Ecto neural progenitor cell (in vitro differentiated cells): ENCODE results near the gene OSBP2.
"Not testable (repeated sequence)": the region's sequence is repeated elsewhere in the genome, so short reads cannot be mapped to it uniquely, and the experiment has no call there.

Experiments
- DNase-seq: peaks from one replicate; pipeline ENCODE4 v3.0.0-alpha.2; 2018; ENCODE audit warnings: low spot score

Gene OSBP2

DNA sequence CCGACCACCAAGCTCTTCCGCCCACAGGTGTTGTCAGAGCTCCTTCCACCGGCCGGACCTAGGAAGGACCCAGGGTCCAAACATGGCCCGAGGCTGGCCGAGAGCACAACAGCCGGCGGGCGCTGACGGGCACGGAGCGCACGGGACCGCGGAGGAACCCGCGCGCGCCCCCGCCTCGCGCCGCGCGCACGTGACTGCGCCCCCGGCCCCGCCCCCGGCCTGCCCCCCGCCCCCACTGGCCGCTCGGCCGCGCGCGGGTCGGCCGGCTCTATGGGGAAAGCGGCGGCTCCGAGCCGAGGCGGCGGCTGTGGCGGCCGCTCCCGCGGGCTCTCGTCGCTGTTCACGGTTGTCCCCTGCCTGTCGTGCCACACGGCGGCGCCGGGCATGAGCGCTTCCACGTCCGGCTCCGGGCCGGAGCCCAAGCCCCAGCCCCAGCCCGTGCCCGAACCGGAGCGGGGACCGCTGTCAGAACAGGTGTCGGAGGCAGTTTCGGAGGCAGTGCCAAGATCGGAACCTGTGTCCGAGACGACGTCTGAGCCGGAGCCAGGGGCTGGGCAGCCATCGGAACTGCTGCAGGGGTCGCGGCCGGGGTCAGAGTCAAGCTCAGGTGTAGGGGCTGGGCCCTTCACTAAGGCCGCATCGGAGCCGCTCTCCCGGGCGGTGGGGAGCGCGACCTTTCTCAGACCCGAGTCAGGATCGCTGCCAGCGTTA lies at the start of gene OSBP2:
TSS of gene OSBP2 (plus strand) at position 235 of the 711 bp plus-strand sequence. CDS start at position 271, 36 bp downstream.
- DNase-seq = peak; percentile 73

DNA sequence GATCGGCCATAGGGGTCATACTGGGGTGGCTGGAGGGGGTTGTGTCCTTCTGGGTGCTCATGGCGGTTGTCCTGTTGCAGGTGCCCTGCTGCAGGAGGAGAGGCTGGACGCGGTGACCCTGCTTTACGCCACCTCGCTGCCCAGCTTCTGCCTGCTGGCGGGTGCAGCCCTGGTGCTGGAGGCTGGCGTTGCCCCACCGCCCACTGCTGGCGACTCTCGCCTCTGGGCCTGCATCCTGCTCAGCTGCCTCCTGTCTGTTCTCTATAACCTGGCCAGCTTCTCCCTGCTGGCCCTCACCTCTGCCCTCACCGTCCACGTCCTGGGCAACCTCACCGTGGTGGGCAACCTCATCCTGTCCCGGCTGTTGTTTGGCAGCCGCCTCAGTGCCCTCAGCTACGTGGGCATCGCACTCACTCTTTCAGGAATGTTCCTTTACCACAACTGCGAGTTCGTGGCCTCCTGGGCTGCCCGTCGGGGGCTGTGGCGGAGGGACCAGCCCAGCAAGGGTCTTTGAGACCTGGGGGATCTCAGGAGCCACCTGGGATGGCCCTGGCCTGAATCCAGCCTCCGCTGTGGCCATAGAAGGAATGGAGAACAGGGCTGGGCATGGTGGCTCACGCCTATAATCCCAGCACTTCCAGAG lies 48.0 kb upstream of the OSBP2 start:
- no peak for DNase-seq

DNA sequence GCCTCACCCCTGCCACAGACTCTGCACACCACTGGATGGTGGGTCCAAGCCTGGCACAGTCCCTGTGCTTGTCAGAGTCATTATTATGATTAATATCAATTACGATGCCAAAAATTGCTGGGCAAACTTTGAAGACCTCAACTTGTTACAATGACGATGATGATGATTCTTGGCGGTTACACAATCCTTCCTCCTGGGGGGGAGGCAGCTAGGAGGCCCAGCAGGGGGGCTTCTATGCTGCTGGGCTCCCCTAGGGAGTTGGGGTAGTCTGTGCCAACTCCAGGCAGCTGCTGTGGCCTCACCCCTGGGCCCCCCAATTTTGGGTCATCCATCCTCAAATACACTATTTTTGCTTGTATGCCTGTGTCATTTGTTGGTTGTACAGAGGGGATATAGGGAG lies 47.1 kb upstream of the OSBP2 start:
- DNase-seq = no peak

- no peak for DNase-seq
Observed at GRCh38 chr22:30648825-30649224, 45.8 kb upstream of the OSBP2 start.

DNA sequence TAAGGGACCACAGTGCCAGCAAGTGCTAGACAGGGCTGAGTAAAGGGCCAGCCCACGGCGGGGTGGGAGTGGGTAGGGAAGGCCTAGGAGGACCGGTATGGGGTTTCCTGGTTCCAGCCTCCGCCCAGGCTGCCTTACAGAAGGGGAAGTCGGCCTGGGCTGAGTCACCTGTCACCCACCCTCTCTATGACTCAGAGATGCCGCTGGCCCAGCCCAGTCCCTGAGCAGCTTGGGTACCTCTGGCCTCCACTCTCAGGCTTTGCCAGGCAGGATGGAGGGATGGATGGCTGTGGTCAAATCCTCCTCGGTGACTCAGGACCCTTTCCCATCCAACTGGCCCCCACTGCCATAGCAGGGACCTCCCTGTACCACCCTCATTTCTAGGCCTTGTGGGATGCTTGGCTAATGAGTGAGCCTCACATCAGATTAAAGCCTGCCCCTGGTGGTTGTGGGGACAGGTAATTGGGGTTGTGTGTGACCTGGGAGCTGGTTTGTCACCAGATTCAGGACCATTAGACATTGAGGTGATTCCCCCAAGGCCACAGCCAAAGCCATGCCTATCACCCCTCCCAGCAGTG lies 45.2 kb upstream of the OSBP2 start:
- DNase-seq = no peak

GRCh38 chr22:30650508-30651116 lies 44.1 kb upstream of the OSBP2 start:
- no peak for DNase-seq

- no peak for DNase-seq
Observed at GRCh38 chr22:30652852-30653251, 41.8 kb upstream of the OSBP2 start.

DNA sequence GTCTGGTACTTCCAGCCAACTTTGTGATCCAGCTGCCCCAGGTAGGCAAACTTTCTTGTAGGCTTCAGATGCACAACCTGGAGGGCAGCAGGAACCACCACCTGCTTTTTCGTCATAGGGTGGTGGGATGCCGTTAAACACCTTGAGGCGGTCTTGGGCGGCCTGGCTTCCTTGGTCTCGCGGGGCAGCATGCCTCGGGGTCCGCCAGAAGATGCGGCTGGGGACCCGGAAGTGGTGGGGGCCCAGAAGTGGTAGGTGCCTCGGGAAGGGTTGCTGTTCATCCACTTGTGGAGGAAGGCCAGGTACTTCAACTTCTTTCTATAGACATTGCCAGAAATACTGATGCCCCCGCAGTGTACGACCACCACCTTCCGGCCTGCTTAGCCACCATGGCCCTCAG lies 40.3 kb upstream of the OSBP2 start:
- peak; percentile 32 for DNase-seq

DNA sequence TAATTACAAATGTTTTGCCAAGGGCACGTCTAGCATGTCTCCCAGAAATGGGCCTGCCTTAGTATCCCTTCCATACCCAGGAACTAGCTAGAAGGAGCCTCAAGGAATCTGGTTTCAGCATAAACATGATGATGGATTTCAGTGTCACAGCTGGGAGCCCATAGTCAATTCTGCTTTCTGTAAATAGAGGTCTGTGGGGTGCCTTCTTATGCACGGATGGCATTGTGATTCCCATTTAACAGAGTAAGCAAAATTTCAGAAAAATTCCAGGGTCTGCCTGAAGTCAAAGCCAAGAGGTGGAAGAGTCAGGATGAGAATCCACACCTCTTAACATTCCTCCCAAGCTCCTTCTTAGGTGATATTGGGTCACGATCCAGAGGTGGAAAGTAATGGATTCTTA lies 39.1 kb upstream of the OSBP2 start:
- DNase-seq = no peak

GRCh38 chr22:30662040-30662439 lies 32.6 kb upstream of the OSBP2 start:
- DNase-seq = no peak

GRCh38 chr22:30664798-30665197 lies 29.9 kb upstream of the OSBP2 start:
- DNase-seq = no peak

DNA sequence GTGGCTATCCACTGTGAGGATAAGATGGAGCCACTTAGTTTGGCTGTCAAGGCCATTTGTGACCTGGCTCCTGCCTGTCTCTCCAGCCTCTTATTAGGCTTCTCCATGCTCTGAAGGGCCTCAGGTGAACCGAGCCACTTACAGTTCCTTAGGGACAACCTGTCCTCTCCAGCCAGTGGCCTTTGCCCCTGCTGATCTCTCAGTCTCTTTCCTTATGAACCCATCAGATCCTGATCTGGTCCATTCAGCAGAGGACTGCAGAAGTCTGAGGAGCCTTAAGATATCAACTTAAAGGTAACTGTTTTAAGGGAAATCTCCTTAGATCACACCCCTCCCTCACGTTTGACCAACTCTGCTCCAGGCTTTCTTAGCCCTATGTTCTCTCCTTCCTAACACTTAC lies 29.4 kb upstream of the OSBP2 start:
- no peak for DNase-seq

DNA sequence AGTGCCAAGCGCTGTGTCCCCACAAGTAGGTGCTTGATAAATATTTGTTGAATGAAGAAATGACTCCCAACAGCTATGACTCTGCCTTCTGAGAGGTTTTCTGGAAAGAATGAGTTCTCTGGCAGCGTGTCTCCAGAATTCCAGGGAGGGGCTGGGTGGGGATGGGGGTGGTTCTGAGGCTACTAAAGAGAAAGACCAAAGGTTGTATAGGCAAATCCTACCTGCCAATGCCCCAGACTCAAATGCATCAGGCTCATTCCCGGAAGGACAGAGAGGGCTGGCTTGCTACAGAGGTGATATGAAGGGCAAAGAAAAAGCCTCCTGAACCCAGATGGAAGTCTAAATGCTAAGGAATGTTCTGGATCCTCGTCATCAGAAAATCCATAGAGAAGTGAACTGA lies 28.9 kb upstream of the OSBP2 start:
- DNase-seq = no peak

- DNase-seq = no peak
Observed at GRCh38 chr22:30667107-30667493, 27.6 kb upstream of the OSBP2 start.

DNA sequence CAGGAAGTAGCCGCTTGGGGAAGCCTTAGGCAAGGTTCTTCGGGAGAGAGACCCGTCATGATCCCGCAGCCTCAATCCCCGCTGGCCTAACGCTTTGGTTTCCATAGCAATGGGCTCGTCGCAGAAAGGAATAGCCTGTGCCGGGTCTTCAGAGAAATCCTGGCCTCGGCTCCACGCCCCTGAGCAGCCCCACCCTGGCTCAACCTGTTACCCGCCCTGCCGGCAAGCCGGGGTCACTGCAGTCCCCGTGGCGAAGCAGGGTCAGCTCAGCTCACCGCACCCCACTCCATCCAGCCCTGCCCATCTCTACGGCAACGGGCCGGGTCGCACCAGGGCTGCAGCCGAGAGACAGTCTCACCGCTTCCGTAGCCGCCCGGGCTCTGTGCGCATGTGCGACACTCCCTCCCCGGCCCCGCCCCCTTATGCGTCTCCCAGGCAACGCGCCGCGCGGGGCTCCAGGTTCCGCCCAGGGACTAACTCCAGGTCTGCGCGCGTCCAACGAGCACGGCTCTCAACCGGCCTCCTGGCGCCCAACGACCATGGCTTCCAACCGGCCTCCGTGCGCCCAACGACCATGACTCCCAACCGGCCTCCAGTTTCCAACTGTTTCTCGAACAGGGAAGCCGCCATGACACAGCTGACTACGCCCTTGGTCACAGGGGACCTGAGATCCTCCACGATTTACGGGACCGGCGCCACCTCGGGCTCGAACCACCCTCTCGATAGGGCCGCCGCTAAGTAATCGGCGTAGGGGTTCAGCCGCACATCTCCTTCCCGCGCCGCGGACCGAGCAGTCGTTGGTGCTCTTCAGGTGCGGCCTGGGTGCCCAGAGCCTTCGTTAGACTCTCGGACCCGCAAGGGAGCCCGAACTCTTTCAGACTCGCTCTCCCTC lies 26.9 kb upstream of the OSBP2 start, which contains the start of gene DUSP18:
TSS of gene DUSP18 (minus strand) at position 382 of the 892 bp plus-strand sequence. CDS start 3,872 bp downstream, outside the sequence.
- DNase-seq = peak; percentile 99

GRCh38 chr22:30668386-30668710 lies 26.3 kb upstream of the OSBP2 start:
- no peak for DNase-seq

GRCh38 chr22:30671071-30671470 lies 23.6 kb upstream of the OSBP2 start:
- DNase-seq = no peak

DNA sequence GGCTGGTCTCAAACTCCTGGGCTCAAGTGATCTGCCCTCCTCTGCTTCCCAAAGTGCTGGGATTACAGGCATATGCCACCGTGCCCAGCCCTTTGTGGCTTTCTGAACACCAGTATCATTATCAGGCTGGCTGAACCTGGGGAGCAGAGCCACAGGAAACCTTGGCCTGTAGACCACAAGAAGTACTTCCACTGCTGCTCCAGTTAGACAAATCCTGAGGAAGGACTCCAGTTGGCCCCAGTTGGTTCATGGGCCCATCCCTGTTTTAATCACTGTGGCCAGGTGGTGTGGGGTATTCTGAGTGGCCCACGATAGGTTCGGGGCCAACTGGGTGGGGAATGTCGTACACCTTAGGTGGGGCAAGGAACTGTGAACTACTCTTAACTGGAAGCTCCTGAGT lies 21.5 kb upstream of the OSBP2 start:
- DNase-seq = no peak

DNA sequence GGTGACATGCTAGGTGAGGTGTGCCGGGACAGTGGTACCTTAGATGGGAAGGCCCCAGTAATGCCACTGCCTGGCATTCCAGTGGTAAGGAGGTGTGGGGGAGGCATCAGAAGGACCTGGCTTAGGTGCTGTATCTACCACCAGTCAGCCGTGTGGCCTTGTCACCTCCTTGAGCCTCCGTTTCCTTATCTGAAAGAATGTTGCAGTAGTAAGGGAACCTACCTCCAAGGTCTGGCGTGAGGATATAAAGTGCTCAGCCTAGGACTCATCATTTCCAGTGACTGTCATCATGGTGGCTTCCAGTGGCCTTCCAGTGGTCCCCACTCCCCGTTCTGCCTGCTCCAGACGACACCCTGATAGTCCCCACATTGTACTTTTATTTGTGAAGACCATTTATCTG lies 20.2 kb upstream of the OSBP2 start:
- DNase-seq = no peak

- DNase-seq = no peak
Observed at GRCh38 chr22:30675436-30675835, 19.2 kb upstream of the OSBP2 start.

GRCh38 chr22:30676565-30676964 lies 18.1 kb upstream of the OSBP2 start:
- not testable (repeated sequence) for DNase-seq
